Gastrocnemius medialis (tissue), 4 donors: Measurements from ENCODE around the gene CLDN11.

Source experiments
- POLR2A ChIP-seq, 2 donors: fragments of 450-650 bp; IDR thresholded peaks; one replicate each; pipeline ENCODE4 v1.6.1; 2017; ENCODE audit warnings: antibody characterized with exemption in 2 of 2, mild to moderate bottlenecking in 2 of 2, moderate library complexity in 2 of 2
- TF ChIP-seq, protein P1 (sequence below), 5 experiments: fragments of 450-650 bp in 3 of 5; fragments of 200-600 bp in 2 of 5; sonication (generic) in 2 of 5; IDR thresholded peaks in 4 of 5; conservative IDR thresholded peaks in 1 of 5; 1 replicate in 4 of 5; 2 replicates in 1 of 5; pipeline ENCODE4 v1.5.1; 2016 to 2019; ENCODE audit warnings: antibody characterized with exemption in 5 of 5, mild to moderate bottlenecking in 3 of 5, moderate library complexity in 3 of 5

DNA sequence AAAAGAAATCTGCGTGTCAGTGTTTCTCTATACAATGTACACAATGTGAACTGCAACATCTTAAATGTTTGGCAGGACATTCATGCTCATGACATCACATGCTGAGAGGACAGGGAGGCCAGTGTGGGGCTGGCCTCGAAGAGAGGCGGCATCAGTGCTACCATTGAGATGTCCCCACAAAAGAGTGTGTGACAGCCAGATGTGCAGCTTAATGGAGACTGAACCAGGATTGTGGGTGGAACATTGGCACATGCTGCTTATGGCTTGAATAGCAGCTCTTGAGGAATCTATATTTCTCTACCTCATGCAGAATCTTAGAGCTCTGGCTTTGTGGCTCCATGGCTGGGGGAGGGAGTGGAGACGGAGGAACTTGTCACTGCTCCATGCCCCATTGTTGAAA, 18.5 kb downstream of the CLDN11 start:
- TF ChIP-seq, protein P1, sequence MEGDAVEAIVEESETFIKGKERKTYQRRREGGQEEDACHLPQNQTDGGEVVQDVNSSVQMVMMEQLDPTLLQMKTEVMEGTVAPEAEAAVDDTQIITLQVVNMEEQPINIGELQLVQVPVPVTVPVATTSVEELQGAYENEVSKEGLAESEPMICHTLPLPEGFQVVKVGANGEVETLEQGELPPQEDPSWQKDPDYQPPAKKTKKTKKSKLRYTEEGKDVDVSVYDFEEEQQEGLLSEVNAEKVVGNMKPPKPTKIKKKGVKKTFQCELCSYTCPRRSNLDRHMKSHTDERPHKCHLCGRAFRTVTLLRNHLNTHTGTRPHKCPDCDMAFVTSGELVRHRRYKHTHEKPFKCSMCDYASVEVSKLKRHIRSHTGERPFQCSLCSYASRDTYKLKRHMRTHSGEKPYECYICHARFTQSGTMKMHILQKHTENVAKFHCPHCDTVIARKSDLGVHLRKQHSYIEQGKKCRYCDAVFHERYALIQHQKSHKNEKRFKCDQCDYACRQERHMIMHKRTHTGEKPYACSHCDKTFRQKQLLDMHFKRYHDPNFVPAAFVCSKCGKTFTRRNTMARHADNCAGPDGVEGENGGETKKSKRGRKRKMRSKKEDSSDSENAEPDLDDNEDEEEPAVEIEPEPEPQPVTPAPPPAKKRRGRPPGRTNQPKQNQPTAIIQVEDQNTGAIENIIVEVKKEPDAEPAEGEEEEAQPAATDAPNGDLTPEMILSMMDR (IDR thresholded peaks at IDR 0.05 in 4 of 5, conservative IDR thresholded peaks at IDR 0.05 in 1 of 5), result no peak
- no peak for TF ChIP-seq POLR2A (IDR thresholded peaks at IDR 0.05)
